HepG2 (cell line): ENCODE data around the gene CTXN1. TPM values are rescaled to one million over a fixed set of nuclear protein-coding genes. Genes with fewer than 3 reads are reported as not detected.

Experiments
- AKAP8 ChIP-seq: sonication (generic); formaldehyde crosslinking; IDR thresholded peaks from 2 replicates; pipeline ENCODE4 v1.5.1; 2020; ENCODE audit warnings: mild to moderate bottlenecking, missing genetic modification reagents
- ARID3A ChIP-seq: IDR thresholded peaks from 2 replicates; pipeline ENCODE4 v1.6.1; 2012; ENCODE audit warnings: low read depth, low read length, improper control_type of control experiment
- ARNT ChIP-seq: fragments of 450-650 bp; IDR thresholded peaks from 2 replicates; pipeline ENCODE4 v1.6.1; 2017
- CEBPB ChIP-seq: IDR thresholded peaks from 2 replicates; pipeline ENCODE4 v1.6.1; 2011; ENCODE audit warnings: low read depth, low read length, improper control_type of control experiment, borderline replicate concordance
- CENPT ChIP-seq: sonication (generic); formaldehyde crosslinking; IDR thresholded peaks from 2 replicates; pipeline ENCODE4 v1.8.0; 2022; ENCODE audit warnings: low read depth, mild to moderate bottlenecking, moderate library complexity, missing genetic modification reagents
- FOXK2 ChIP-seq: fragments of 450-650 bp; IDR thresholded peaks from 2 replicates; pipeline ENCODE4 v1.6.1; 2016
- HDAC2 ChIP-seq: sonication (generic); formaldehyde crosslinking; IDR thresholded peaks from 2 replicates; pipeline ENCODE4 v1.4.0; 2020; ENCODE audit warnings: missing genetic modification reagents
- LCORL ChIP-seq, 2 experiments: fragments of 450-650 bp in 1 of 2; sonication (generic) in 1 of 2; formaldehyde crosslinking in 1 of 2; IDR thresholded peaks; 2 replicates each; pipeline versions ENCODE4 v1.5.0 to v1.6.1; 2017 to 2020; ENCODE audit warnings: antibody characterized with exemption in 1 of 2, missing genetic modification reagents in 1 of 2
- MED8 ChIP-seq: sonication (generic); formaldehyde crosslinking; IDR thresholded peaks from 2 replicates; pipeline ENCODE4 v1.8.1; 2023; ENCODE audit warnings: mild to moderate bottlenecking, missing genetic modification reagents; ENCODE audit not compliant: insufficient replicate concordance
- NFYB ChIP-seq: sonication (generic); formaldehyde crosslinking; IDR thresholded peaks from 2 replicates; pipeline ENCODE4 v1.4.0; 2020; ENCODE audit warnings: missing genetic modification reagents
- NR3C1 ChIP-seq: sonication (generic); formaldehyde crosslinking; IDR thresholded peaks from 2 replicates; pipeline ENCODE4 v1.4.0; 2020; ENCODE audit warnings: missing genetic modification reagents
- PBX2 ChIP-seq: IDR thresholded peaks from 2 replicates; pipeline ENCODE4 v1.6.1; 2016; ENCODE audit warnings: control low read depth
- PLRG1 ChIP-seq: fragments of 450-650 bp; conservative IDR thresholded peaks from 2 replicates; pipeline ENCODE4 v1.6.1; 2016
- REL ChIP-seq: sonication (generic); formaldehyde crosslinking; conservative IDR thresholded peaks from 2 replicates; pipeline ENCODE4 v1.8.0; 2022; ENCODE audit warnings: mild to moderate bottlenecking, missing genetic modification reagents, moderate library complexity
- RFX3 ChIP-seq: IDR thresholded peaks from 2 replicates; pipeline ENCODE4 v1.6.1; 2016; ENCODE audit warnings: missing biosample characterization, missing genetic modification reagents
- SIN3B ChIP-seq: fragments of 150-350 bp; IDR thresholded peaks from 2 replicates; pipeline ENCODE4 v1.6.1; 2014; ENCODE audit warnings: low read length
- SKI ChIP-seq: fragments of 450-650 bp; IDR thresholded peaks from one replicate; pipeline ENCODE4 v1.6.1; 2018; ENCODE audit warnings: mild to moderate bottlenecking; ENCODE audit not compliant: partially characterized antibody
- SRY ChIP-seq: sonication (generic); formaldehyde crosslinking; IDR thresholded peaks from 2 replicates; pipeline ENCODE4 v1.8.0; 2022; ENCODE audit warnings: mild to moderate bottlenecking, missing genetic modification reagents
- SSRP1 ChIP-seq: IDR thresholded peaks from 2 replicates; pipeline ENCODE4 v1.6.1; 2016; ENCODE audit warnings: control low read depth
- U2AF2 ChIP-seq: fragments of 200-400 bp; formaldehyde crosslinking; IDR thresholded peaks from 2 replicates; pipeline ENCODE4 v1.6.1; 2017; ENCODE audit warnings: low read depth, mild to moderate bottlenecking, low read length
- ZFP36L1 ChIP-seq: sonication (generic); formaldehyde crosslinking; IDR thresholded peaks from 2 replicates; pipeline ENCODE4 v1.8.0; 2022; ENCODE audit warnings: mild to moderate bottlenecking, missing genetic modification reagents, moderate library complexity
- ZNF230 ChIP-seq: sonication (generic); formaldehyde crosslinking; IDR thresholded peaks from 2 replicates; pipeline ENCODE4 v1.4.0; 2020; ENCODE audit warnings: mild to moderate bottlenecking, missing genetic modification reagents
- ZNF232 ChIP-seq: sonication (generic); formaldehyde crosslinking; IDR thresholded peaks from 2 replicates; pipeline ENCODE4 v1.4.0; 2020; ENCODE audit warnings: missing genetic modification reagents, borderline replicate concordance
- ZNF331 ChIP-seq: sonication (generic); formaldehyde crosslinking; IDR thresholded peaks from 2 replicates; pipeline ENCODE4 v1.4.0; 2020; ENCODE audit warnings: missing genetic modification reagents
- ZNF572 ChIP-seq: sonication (generic); formaldehyde crosslinking; IDR thresholded peaks from 2 replicates; pipeline ENCODE4 v1.5.1; 2020; ENCODE audit warnings: mild to moderate bottlenecking, missing genetic modification reagents
- ZNF703 ChIP-seq: sonication (generic); formaldehyde crosslinking; IDR thresholded peaks from 2 replicates; pipeline ENCODE4 v1.5.1; 2020; ENCODE audit warnings: missing genetic modification reagents, mild to moderate bottlenecking, moderate library complexity, borderline replicate concordance
- ZNF883 ChIP-seq: sonication (generic); formaldehyde crosslinking; IDR thresholded peaks from 2 replicates; pipeline ENCODE4 v1.5.1; 2020; ENCODE audit warnings: mild to moderate bottlenecking, missing genetic modification reagents; ENCODE audit errors: not compliant biosample characterization
- polyA plus RNA-seq, 8 experiments: library from polyadenylated mRNA; depleted of rRNA in 3 of 8; stranded (reverse) in 7 of 8; unstranded in 1 of 8; fragments of >200 nt; fragmentation: Illumina TruSeq in 4 of 8; extraction: Trizol in 4 of 8; gene quantifications; 2 replicates each; pipeline versions ENCODE4 v1.2.1 to v1.2.3, GENCODE V29; 2011 to 2016; ENCODE audit warnings: low read depth in 4 of 8, missing spikeins in 1 of 8, mixed read lengths in 1 of 8; ENCODE audit not compliant: insufficient read depth in 1 of 8
- total RNA-seq, 5 experiments: library from RNA; depleted of rRNA; stranded (reverse); fragments of >200 nt; fragmentation: Illumina TruSeq; extraction: Trizol; gene quantifications; 2 replicates each; pipeline ENCODE4 v1.2.3, GENCODE V29; 2016; ENCODE audit warnings: low read depth in 1 of 5
- TF ChIP-seq, protein P1 (sequence below): sonication (generic); formaldehyde crosslinking; IDR thresholded peaks from 2 replicates; pipeline ENCODE4 v1.4.0; 2020; ENCODE audit warnings: missing genetic modification reagents

Gene CTXN1
- total and polyA plus RNA-seq, 2 of the 13 experiments (the other 11 are each of a cell fraction or from before 2014, with no cell fraction given), result 0.11 TPM; not detected in 1

DNA sequence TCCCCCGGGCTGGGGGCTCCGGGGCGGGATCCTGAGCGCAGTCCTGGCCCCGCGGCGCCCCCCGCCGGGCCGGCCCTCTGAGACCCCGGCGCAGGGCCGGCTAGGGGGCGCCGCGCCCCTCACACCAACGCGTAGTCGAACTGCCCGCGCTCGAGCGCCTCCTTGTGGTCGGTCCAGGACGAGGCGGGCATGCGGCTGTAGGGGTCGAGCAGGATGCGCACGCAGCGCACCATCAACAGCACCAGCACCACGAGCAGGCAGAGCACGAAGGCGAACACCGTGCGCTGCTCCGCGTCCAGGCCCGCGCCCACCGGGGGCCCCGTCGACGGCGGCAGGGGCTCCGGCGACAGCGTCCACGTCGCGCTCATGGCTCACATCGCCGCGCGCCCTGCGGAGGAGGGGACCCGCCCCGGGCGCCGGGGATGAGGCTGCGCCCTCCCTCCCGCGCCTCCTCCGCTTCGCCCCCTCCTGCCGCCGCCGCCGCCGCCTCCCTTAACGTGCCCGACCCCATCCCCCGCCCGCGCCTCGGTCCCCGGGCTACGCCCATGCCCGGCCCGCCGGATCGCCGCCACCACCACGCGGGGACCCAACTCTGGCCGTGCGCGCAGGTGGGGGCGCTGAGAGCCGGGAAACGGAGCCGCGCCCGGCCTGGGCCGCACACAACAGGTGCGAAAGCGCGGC lies 624 bp downstream of the CTXN1 start (continued):
- TF ChIP-seq ZNF572 (no peak), ZNF230 (CRISPR knock-in tag) (peak; percentile 55; the same call in 1 of the 2 replicates), HDAC2 (CRISPR knock-in tag) (peak; percentile 60; the same call in 1 of the 2 replicates), AKAP8 (CRISPR knock-in tag) (0 out of 2 replicates have a peak, but pooled peaks have one; percentile 47), NFYB (CRISPR knock-in tag) (no peak), SSRP1 (CRISPR knock-in tag) (no peak), ZNF331 (CRISPR knock-in tag) (peak; percentile 42; the same call in 1 of the 2 replicates), RFX3 (no peak), FOXK2 (no peak), CEBPB (no peak), PBX2 (CRISPR knock-in tag) (no peak), CENPT (CRISPR knock-in tag) (0 out of 2 replicates have a peak, but pooled peaks have one; percentile 61), ZNF703 (no peak), ZNF883 (CRISPR knock-in tag) (peak; percentile 33), ARID3A (no peak), MED8 (CRISPR knock-in tag) (no peak), NR3C1 (CRISPR knock-in tag) (no peak), LCORL (IDR thresholded peaks at IDR 0.05) (no peak), LCORL (CRISPR knock-in tag; IDR thresholded peaks at IDR 0.05) (peak; percentile 47; the same call in 1 of the 2 replicates), SRY (no peak), ZNF232 (peak; percentile 87; the same call in 1 of the 2 replicates), U2AF2 (no peak), ARNT (no peak), SKI (no peak), SIN3B (no peak), PLRG1 (no peak), ZFP36L1 (CRISPR knock-in tag) (no peak), REL (CRISPR knock-in tag) (peak; percentile 67; the same call in 1 of the 2 replicates)
- TF ChIP-seq, protein P1, sequence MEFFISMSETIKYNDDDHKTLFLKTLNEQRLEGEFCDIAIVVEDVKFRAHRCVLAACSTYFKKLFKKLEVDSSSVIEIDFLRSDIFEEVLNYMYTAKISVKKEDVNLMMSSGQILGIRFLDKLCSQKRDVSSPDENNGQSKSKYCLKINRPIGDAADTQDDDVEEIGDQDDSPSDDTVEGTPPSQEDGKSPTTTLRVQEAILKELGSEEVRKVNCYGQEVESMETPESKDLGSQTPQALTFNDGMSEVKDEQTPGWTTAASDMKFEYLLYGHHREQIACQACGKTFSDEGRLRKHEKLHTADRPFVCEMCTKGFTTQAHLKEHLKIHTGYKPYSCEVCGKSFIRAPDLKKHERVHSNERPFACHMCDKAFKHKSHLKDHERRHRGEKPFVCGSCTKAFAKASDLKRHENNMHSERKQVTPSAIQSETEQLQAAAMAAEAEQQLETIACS (CRISPR knock-in tag), result peak; percentile 68
